LHCN-M2 (cell line): ENCODE measurements around the gene CKAP5. TPM values are rescaled to one million over a fixed set of nuclear protein-coding genes. Genes with fewer than 3 reads are reported as not detected.

Experiments used
- DNase-seq: peaks from one replicate; pipeline ENCODE4 v3.0.0-alpha.2; 2012; ENCODE audit warnings: low read depth
- total RNA-seq: library from RNA; depleted of rRNA; stranded (reverse); fragments of >200 nt; gene quantifications from 2 replicates; pipeline ENCODE4 v1.2.3, GENCODE V29; 2014; rRNA removed

Gene CKAP5
- total RNA-seq, 1 experiment from 2014 or later, result 115 TPM

- peak; percentile 97 for DNase-seq
These were observed 145.6 kb downstream of the CKAP5 start, which contains the start of the genes ARHGAP1 and ZNF408 for GRCh38 chr11:46700241-46701077. TSS of gene ARHGAP1 (minus strand) at chr11:46700619. CDS start at chr11:46696107, 4,512 bp downstream. TSS of gene ZNF408 (plus strand) at chr11:46701031. CDS start at chr11:46701048, 17 bp downstream.

GRCh38 chr11:46698597-46698996, 147.5 kb downstream of the CKAP5 start:
- DNase-seq, result no peak

DNA sequence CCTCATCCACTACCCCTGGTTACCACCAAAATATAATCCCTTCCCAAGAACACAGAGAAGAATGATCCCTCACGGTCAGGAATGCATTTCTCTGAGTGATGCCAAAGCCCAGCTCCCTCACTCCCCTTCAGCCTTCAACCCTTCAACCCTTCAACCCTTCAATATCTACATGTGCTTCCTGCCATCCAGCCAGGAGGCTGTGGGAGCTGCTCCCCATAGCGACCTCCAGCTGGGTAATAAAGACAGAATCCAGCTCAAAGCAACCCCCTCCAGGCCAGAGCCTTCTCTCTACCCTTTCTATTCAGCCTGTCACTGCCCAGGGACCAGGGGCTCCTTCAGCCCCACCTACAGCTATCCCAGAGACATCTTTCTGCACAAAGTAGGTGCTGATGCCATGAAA, 148.4 kb downstream of the CKAP5 start:
- no peak for DNase-seq

- no peak for DNase-seq
These were observed 148.8 kb downstream of the CKAP5 start for GRCh38 chr11:46697303-46697702.

GRCh38 chr11:46696212-46696558, 149.9 kb downstream of the CKAP5 start:
- peak; percentile 35 for DNase-seq

DNA sequence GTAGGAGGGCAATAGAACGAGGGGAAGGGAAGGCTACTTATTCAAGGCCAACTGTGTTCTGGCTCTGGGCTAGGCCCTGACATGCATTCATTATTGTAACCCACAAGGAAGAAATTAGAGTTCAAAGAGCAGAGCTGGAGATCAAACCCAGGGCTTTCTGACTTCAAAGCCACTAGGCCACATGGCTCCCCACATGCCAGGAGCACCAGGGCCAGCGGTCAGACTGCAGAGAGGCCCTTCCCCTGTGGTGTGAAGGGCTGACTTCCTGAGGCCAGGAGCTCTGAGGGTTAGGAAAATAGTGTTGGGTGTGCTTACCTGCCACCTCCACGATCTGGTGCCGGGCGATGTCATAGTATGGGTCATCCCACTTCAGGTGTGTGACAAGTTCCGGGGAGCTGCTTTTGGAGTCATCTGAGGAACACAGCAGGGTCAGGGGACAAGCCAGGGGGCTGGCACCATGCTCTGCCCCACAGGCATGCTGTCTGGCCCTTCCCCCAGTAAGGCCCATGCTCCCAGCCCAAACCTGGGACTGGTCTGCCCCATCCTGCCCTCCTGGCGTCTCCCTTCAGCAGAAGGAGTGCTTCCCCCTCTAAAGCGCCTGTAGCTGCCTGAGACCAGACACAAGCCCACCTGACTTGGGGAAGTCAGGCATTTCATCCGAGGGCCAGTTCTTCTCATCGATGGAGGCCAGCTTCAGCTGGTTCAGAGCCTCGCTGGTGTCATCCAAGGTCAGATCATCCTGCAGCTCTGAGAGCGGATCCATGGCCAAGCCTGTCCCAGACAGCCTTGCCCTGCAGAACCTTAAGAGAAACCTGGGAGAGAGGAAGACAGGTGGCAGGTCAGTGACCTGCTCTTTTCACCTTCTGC, 150.5 kb downstream of the CKAP5 start:
- no peak for DNase-seq

DNA sequence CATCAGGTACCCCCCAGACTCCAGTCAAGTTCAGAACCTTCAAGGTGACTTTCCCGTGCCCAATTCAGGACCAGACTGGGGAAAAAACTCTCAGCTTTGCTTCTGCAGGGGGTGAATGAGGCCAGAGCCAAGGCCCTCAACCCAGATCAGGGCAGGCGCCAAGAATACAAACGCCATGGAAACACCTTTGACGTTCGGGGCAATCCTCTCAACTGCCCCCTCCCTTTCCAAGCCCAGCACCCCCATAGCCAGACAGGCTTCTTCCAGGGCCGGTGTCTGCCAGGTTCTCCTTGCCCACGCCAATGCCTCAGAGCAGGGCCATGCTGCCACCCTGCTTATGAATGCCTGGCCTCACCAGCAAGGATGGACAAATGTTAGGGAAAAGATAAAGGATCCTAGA, 151.5 kb downstream of the CKAP5 start:
- no peak for DNase-seq

DNA sequence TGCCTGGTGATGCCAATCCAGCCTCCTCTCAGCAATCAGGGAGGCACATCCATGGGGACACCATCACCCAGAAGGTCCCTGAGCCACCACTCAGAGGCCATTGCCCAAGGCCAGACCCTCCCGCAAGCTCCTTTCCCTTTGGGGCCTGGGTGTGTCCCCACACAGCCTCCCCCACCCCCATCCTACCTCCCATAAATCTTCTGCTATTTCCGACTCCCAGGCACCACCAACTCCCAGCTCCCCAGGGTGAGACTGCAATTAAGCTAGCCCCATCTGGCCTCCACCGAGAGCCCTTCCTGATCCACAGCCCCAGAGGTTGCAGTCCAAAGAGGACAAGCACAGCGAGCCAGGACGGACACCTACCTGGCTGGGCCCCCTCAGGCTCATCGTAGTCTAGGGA, 152.0 kb downstream of the CKAP5 start:
- DNase-seq, result no peak

- no peak for DNase-seq
These were observed 152.5 kb downstream of the CKAP5 start for GRCh38 chr11:46693597-46694012.

Other genes with a start within 250 kb of the CKAP5 start
- 3.4 and 5.3 TPM in 2 replicates for gene HARBI1, start 229.1 kb downstream of the CKAP5 start, total RNA-seq
- 54.2 and 70.2 TPM in 2 replicates for gene ATG13, start 228.7 kb downstream of the CKAP5 start, total RNA-seq
- 31.0 and 33.0 TPM in 2 replicates for gene ARHGAP1, start 145.7 kb downstream of the CKAP5 start, total RNA-seq
- gene ZNF408, start 145.2 kb downstream of the CKAP5 start, total RNA-seq, result 9.0 and 14.0 TPM in 2 replicates
- not detected in 2 replicates for gene F2, start 127.1 kb downstream of the CKAP5 start, total RNA-seq
- gene LRP4, start 72.3 kb upstream of the CKAP5 start, total RNA-seq, result 1.3 and 1.4 TPM in 2 replicates
- gene CSTPP1, start 90.5 kb upstream of the CKAP5 start, total RNA-seq, result 20.7 and 25.2 TPM in 2 replicates